HG02943 (cell line): ENCODE results near the gene PPL.
"Not testable (repeated sequence)": the region's sequence is repeated elsewhere in the genome, so short reads cannot be mapped to it uniquely, and the experiment has no call there.

Experiments used
- ATAC-seq: cut with Tn5 transposase; IDR thresholded peaks from one replicate; pipeline ENCODE4 v1.9.1; 2021; ENCODE audit warnings: mild to moderate bottlenecking, low read depth, moderate library complexity; ENCODE audit not compliant: unreplicated experiment

The PPL gene

DNA sequence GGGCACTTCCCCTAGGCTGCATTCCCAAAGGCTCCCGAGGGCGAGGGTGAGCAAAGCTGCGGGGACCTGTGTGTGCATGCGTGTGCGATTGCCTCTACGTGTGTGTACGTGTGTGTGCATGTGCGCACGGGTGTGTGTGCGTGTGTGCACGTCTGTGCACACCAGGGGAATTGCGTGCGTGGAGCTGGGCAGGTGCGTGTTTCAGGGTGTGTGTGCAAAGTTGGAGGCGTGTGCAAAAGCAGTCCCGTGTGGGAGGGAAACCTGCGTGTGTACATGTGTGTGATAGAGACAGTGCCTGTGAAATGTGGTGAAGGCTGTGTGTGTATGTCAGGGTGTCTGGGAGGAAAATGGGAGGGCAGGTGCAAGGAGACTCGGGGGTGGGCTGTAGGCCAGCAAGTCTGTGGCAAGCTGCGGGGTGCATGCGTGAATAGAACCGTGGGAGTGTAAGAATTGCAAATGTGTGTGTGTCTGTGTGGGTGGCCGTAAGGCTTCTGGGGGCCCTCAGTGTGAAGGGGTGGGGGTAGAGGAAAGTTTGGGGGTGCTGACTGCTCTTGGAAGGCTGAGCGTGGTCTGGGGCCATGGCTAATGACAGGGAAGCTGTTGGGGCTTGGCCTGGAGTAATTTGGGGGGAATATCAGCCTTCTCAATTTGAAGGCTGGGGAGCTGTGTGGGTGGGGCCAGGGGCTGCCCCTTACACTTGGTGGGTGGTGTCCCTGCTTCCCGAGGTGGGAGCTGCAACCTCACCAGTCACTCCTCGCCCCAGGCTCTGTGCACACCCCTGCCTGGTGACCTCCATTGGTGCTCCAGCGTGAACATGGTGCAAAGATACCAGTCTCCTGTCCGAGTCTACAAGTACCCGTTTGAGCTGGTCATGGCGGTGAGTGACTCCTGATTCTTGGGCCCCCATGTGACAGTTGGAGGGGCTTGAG is 21.8 kb upstream of the PPL start:
- ATAC-seq, result no peak

- ATAC-seq, result peak; percentile 64
Observed at GRCh38 chr16:4957720-4958509, 21.0 kb upstream of the PPL start, which contains the start of gene SEC14L5. Gene SEC14L5, plus strand, starts transcription at chr16:4958330. Its CDS starts 994 bp downstream, at chr16:4959324.

- ATAC-seq, result no peak
Observed at GRCh38 chr16:4957420-4957719, 20.4 kb upstream of the PPL start.

DNA sequence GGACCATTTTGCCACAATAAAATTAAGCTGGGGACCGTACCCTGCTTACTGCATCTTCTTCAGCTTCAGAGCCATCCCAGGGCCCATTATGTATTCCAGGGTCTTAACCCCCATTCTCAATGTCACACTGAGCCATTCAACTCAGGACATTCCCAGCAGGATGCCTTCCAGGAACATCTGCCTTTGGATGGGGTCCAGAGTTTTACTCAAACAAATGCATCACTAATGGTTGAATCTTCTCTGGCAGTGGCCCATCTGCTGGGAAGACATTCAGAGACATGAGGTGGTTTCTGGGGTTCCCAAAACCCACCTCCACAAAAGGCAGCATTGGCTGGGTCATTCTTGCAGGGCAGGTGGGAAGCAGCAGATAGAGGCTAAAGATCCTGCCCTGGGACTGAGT is 17.8 kb upstream of the PPL start:
- ATAC-seq, result no peak

GRCh38 chr16:4951583-4951982 is 14.6 kb upstream of the PPL start:
- ATAC-seq, result not testable (repeated sequence)

DNA sequence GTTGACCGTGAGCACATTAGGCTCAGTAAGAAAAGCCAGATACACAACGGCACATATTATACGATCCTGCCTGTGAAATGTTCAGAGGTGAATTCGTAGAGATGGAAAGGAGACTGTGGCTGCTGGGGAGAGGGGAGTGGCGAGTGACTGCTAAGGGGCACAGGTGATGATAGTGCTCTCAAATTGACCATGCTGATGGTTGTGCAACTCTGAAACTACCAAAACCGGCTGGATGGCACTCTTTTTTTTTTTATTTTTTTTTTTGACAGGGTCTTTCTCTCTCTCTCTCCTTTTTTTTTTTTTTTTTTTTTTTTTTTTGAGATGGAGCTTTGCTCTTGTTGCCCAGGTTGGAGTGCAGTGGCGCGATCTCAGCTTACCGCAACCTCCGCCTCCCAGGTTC is 13.0 kb upstream of the PPL start:
- ATAC-seq, result no peak

GRCh38 chr16:4948903-4949766 is 12.2 kb upstream of the PPL start:
- ATAC-seq, result no peak

DNA sequence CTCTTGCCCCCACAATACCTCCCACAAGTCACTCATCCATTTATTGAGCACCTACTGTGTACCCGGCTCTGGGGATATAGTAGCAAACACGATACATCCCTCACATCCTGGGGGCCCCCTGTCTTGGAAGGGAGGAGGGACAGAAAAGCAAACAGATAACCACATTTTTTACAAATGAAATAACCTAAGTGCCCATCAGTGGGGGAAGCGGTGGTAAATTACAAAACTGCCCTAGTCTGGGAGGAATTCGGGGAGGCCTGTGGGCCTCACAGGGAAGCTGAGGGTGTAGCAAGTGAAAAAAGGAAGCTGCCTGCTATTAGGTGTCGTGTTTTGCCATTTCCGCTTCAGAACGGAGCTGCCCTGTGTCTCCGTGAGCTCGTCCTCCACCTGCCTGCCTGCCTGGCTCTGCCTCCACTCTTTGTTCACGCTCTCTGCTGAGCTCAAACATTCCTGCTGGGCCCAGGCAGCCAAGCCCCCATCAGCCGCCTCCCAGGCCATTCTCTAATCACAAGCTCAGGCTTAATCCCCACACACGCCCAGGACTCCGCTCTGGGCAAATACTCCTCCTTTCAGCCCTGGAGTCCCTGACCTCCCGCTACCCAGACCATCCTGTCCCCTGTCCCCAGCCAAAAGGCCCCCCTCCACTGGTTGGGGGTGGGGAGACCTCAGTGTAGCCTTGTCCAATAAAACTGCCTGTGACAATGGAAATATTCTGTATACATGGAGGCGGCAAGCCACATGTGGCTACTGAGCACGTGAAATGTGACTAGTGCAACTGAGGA is 11.0 kb upstream of the PPL start:
- no peak for ATAC-seq

DNA sequence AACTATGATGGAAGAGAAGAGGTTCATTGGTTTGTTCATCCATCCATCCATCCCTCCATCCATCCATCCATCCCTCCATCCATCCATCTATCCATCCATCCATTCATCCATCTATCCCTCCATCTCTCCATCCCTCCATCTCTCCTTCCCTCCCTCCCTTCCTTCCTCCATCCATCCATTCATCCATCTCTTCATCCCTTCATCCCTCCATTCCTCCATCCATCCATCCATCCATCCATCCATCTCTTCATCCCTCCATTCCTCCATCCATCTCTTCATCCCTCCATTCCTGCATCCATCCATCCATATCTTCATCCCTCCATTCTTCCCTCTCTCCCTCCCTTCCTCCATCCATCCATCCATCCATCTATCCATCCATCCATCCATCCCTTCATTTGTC is 10.0 kb upstream of the PPL start:
- no peak for ATAC-seq

- ATAC-seq, result no peak
Observed at GRCh38 chr16:4945560-4946502, 8.9 kb upstream of the PPL start.

DNA sequence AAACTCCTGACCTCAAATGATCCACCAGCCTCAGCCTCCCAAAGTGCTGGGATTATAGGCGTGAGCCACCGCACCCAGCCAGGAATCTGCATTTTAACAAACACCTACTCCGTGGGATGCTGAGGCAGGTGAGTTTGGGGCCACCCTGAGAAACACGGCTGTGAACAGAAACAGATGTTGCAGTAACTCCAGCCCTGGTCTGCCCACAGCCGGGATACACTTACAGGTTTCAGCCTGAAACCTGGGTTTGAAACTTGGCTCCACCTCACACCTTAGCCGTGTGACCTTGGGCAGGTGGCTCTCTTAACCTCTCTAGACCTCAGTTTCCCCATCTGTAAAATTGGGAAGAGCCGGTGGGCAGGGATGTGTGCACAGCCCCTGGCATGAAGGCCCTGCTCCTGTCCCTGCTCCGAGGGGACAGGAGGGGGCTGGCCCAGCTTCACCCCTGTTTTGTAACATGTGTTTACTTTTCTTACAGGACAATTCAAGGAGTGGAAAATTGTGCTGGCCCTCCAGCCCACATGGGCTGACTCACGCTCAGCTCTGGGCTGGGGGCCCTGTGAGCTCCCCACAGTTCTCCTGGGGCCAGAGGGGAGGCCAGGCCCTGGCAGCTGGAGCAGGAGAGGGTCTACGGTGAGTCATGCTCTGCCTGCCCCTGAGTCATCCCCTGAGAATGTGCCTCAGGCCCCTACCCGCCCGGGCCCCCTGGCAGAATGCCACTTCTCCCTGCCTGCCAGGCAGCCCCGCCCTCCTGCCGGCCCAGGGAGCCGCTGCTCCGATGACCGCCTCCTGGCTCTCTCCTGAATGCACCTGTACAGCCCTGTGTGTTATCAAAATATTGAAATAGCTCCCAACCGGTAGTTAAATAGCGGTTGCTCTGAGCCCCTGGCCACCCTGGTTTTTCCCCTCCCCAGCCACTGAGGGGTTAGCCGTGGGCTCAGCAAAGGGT is 7.7 kb upstream of the PPL start:
- ATAC-seq, result no peak

DNA sequence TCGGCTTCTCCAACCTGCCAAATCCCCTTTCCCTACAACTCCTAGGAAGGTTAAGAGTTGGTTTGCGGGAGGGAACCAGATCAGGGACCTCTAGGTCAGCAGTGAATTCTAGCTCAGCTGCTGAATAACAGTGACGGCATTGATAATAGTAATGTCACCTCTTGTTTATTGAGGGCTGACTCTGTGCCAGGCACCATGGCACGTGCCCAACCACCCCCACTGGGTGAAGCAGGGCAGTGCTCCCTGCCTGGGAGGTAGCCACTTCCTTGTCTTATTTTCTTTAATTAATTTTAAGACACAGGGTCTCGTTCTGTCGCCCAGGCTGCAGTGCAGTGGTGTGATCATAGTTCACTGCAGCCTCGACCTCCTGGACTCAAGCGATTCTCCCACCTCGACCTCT is 5.5 kb upstream of the PPL start:
- no peak for ATAC-seq

- no peak for ATAC-seq
Observed at GRCh38 chr16:4940719-4941118, 3.8 kb upstream of the PPL start.

DNA sequence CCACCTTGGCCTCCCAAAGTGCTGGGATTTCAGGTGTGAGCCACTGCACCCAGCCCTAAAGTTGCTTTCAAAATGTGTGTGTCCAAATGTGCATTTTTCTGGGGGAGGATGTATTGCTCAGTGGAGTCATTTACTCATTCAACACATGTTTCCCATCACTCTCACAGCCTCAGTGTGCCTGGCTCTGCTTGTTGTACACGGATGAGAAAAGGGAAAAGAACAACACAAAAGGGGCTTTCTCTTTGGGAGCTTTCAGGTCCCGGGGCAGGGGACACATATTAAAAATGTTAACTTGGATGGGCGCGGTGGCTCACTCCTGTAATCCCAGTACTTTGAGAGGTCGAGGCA is 1.7 kb upstream of the PPL start:
- ATAC-seq, result no peak

DNA sequence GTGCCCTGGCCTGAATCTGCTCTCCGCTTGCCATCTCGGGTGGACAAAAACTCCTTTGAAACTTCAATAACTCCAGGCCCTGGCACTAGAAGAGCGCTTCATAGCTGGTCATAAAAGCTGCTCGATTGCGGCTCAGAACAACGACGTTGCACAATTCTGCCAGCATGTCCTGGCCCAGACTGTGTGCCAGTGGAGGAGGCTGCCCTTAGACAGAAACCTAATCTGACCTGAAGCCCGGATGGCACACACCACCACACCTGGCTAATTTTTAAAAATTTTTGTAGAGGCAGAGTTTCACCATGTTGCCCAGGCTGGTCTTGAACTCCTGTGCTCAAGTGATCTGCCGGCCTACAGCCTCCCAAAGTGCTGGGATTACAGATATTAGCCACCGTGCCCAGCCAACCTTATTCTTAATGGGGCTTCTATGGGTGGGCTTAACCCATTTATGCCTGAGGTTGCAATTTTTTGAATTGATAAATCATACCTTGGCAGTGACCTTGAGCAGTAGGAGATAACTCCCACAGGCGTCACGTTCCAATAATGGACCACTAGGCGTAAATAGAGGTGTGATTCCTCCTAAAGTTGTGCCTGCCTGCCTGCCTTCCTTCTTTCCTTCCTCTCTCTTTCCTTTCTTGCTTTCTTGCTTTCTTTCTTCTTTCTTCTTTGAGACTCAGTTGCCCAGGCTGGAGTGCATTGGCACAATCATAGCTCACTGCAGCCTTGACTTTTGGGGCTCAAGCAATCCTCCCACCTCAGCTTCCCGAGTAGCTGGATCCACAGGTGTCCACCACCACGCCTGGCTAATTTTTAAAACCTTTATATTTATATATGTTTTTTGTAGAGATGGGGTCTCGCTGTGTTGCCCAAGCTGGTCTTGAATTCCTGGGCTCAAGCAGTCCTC is 1.1 kb upstream of the PPL start:
- no peak for ATAC-seq

- no peak for ATAC-seq
Observed at GRCh38 chr16:4936181-4936990, 562 bp downstream of the PPL start.
